Measurements from ENCODE around the gene EXOSC9. TPM values are rescaled to one million over a fixed set of nuclear protein-coding genes. Genes with fewer than 3 reads are reported as not detected.

Gene EXOSC9
- total RNA-seq, 2 experiments from 2014 or later: 77.6 to 78.6 TPM

DNA sequence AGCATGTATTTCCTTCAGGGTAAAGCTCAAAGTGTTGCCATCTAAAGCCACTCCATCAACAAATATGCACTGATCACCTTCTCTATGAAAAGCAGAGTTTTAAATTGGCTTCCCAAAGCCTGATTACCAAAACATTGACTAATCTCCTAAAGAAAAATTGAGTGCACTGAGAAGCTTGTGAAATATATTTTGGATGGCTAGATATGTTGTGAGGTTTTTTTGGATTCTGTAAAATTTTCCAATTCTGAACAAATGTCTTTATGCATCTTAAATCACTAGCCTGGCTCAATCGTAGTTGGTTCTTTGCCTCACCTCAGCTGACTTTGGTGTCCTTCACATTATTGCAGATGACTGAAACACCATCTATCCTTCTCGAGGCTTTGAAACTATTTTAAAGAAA is 14.9 kb upstream of the EXOSC9 start:
- POLR2A ChIA-PET: no interaction called here
- CTCF ChIA-PET: interaction anchor here (0.6 kb wide), 1 partner anchor 66 kb away, joined by 3 read pairs; no protein-coding TSS in a partner anchor

DNA sequence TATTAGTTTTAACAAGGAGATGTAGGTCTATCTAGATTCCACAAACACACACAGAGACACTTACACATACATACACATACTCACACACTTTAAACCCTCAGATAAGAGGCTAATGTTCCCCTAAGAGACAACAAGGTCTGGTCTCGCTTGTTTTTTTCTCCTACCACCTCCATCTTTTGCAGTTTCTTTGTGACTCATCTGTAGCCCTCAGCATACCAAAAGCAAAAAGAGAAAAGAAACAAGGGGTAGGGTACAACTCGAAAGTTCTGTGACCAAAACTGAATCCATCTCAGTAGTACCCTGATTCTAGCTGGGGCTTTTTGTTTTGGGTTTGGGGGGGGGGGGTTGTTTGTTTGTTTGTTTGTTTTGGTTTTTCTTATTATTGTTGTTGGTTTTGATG is 12.2 kb upstream of the EXOSC9 start:
- ChIA-PET POLR2A (no interaction called here), CTCF (no interaction called here)

- POLR2A ChIA-PET: no interaction called here
These were observed 11.7 kb upstream of the EXOSC9 start for GRCh38 chr4:121789455-121789854.

DNA sequence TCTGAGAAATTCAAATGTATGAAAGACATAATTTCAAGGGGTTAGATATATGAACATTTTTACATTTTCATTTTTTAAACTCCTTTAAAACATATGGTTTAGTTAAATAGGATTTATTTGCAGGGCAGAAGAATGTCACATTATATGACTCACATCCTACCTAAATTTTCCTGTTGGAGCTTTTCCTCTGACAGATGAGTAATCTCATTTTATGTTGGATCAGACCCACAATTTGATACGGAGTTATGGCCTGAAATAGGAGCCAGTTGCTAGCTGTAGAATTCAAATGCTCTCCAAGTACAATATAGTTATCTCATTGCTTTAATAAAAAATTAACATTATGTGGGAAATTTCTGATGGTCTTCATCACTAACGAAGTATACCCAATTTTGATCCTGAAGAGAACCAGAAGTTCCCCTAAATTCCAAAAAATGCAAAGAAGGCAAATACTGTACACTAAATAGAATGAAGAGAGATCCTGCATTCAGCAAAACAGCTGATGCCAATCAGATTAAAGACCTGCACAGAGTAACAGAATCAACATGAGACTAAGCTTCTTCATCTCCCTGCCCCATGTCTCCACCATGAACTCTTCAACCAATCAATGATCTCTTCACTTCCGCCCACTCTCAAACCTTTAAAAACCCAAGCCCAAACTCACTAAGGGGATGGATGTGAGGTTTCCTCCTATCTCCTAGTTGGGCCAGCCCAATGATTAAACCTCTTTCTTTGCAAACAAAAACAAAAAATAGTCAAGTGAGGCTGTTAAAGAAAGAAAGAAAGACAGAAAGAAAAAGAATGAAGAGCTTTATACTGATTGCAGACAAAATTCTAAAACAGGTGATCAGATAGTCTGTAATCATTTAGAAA is 10.9 kb upstream of the EXOSC9 start:
- ChIA-PET POLR2A (no interaction called here), CTCF (no interaction called here)

More at GRCh38 chr4:121789455-121789854, 11.7 kb upstream of the EXOSC9 start:
- CTCF ChIA-PET: no interaction called here

DNA sequence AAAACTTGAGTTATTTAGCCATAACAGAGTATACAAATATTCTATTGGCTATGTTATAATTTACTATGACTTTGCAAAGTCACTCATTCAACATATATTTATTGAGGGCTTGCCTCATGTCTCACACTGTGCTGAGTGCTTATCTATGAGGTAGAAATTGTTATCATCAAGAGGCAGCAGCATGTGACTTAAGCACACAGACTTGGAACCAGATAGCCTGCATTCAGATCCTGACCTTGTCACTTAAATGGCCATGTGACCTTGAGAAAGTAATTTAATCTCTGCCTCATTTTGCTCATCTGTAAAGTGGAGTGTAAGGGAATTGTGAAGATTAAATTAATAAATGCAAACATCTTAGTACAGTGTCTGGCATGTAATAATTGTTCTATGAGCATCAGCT is 10.1 kb upstream of the EXOSC9 start:
- ChIA-PET CTCF (no interaction called here), POLR2A (no interaction called here)

DNA sequence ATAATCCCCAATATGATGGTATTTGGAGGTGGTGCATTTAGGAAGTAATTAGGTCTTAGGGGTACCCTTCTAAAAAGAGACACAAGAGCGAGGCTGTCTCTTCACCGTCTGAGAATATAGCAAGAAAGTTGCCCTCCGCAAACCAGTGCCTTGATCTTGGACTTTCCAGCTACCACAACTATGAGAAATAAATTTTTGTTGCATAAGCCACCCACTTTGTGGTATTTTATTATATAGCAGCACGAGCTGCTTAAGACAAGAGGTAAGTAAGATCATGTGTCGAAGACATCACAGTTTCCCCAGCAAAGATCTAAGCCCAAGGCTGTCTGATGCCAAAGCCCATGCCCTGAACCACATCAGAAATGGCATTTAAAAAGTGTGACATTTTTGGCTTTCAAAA is 9.6 kb upstream of the EXOSC9 start:
- POLR2A ChIA-PET: no interaction called here
- CTCF ChIA-PET: no interaction called here

DNA sequence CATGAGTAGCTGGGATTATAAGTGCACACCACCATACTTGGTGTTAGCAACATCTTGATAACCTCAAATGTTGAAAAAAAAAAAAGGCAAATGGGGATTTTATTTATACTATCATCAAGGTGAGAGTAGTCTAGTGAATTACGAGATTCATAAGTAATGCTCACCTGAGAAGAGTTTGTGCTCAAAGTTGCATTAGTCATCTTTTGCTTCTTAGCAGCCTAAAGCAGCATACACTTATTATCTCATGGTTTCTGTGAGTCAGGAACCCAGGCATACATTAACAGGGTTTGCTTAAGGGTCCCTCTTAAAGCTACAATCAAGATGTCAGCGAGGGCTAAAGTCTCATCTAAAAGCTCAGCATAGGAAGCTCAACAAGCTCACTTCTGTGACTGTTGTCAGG is 8.2 kb upstream of the EXOSC9 start:
- CTCF ChIA-PET: no interaction called here
- POLR2A ChIA-PET: no interaction called here

GRCh38 chr4:121794505-121795188 is 6.5 kb upstream of the EXOSC9 start:
- ChIA-PET CTCF (no interaction called here), POLR2A (interaction anchor here (1.0 kb wide), 1 partner anchor 18 kb away, joined by 3 read pairs; no protein-coding TSS in a partner anchor)

- ChIA-PET CTCF (no interaction called here), POLR2A (interaction anchor here (0.7 kb wide), 1 partner anchor 64 kb away, joined by 4 read pairs; no protein-coding TSS in a partner anchor)
These were observed 4.8 kb upstream of the EXOSC9 start for GRCh38 chr4:121796283-121796682.

DNA sequence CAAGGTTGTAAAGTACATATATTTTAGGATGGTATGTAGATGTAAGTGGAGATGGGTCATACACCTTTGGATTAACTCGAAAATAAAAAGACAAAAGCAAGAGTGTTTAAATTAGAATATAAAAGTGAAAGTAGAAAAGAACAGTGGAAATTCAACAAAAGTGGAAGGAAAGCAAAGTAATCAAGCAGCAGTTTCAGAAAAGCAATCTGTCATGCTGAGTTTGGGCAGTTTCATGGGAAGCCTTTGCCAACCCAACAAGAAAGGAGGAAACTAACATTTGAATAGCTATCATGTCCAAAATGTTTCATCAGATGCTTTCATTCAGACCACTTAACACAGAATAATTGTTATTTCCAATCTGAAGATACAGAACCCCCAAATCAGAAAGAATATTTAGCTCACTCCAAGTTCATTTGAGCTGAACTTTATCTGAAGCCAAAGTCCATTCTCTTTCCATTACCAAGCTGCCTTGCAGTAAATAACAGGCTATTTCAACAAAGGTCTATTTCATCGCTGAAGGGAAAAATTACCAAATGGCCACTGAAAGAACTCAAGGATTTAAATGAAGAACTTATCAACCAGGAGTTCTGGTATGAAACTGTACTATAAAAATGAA is 1.8 kb upstream of the EXOSC9 start:
- POLR2A ChIA-PET: no interaction called here
- CTCF ChIA-PET: interaction anchor here (1.1 kb wide), 1 partner anchor 33 kb away, joined by 3 read pairs; no protein-coding TSS in a partner anchor

DNA sequence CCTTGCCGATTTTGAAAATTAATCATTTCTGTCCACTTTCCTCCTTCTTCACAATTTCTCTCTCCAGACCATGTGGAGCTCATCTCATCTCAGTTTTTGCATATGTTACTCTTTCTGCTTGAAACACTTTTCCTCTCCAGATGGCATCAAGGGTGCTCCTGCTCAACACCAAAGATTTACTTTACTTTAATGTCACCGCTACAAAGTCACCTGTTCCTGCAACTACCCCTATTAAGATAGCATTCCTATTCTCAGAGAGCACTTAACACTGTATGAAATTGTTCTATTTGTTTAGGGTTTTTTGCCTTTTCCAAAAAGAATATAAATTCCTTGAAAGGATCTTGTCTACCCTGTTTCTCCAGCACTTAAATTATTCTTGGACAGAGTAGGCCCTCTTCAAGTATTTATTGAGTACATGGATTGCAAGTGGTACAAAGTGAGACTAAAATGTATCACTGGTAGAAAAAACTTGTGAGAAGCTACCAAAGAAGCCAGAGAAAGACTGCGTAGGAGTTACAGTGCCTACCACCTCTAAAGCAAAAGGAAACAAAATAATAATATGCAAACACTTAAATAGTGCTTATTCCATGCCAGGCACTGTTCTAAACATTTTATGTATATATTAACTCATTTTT is 1.1 kb upstream of the EXOSC9 start:
- POLR2A ChIA-PET: interaction anchor here (0.9 kb wide), 1 partner anchor 23 kb away, joined by 3 read pairs; no protein-coding TSS in a partner anchor
- CTCF ChIA-PET: interaction anchor here (1.1 kb wide), 1 partner anchor 33 kb away, joined by 3 read pairs; no protein-coding TSS in a partner anchor

DNA sequence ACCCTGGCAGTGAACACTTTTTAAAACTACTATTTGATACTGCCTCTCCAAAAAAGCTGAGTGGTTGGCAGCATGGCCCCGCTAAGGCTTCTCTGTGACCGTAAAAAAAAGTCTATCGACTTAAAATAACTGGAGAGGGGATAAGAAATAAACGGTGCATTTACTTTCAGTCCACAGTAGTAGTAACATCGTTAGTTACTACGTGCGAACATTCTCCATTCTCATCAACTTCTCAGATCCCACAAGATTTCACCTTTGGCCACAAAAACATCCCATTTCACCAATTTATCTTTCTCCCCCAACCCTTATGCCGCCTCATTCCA is 524 bp upstream of the EXOSC9 start:
- POLR2A ChIA-PET: interaction anchor here (0.6 to 0.9 kb wide), 2 partner anchors 22 to 953 kb away, joined by 3 read pairs; no protein-coding TSS in a partner anchor
- CTCF ChIA-PET: interaction anchor here (1.1 kb wide), 1 partner anchor 104 kb away, joined by 4 read pairs; the partner anchor contains the start of gene ANXA5

GRCh38 chr4:121801715-121802075 is 572 bp downstream of the EXOSC9 start:
- ChIA-PET POLR2A (interaction anchor here (0.5 to 0.6 kb wide), 3 partner anchors 68 to 318 kb away, joined by 3 to 4 read pairs (median 3); partner anchors contain the start of gene ANXA5), CTCF (interaction anchor here (1.0 to 1.1 kb wide), 2 partner anchors 22 to 105 kb away, joined by 3 to 4 read pairs; partner anchors contain the start of genes ANXA5 and CCNA2)

DNA sequence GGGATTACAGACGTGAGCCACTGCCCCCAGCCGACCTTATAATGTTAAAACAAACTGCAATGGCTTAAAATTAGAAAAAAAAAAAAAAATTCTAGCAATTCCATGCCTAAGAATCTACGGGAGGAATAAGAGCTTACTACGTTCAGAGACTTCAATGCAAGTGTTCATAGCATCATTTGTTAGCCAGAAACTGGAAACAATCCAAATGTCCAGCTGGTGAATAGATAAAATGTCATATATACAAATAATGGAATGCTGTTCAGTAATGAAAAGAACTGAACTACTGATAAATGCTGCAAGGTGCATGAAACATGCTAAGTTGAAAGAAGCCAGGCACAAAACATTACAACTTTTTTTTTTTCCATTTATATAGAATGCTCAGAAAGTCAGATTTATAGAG is 5.3 kb downstream of the EXOSC9 start:
- ChIA-PET POLR2A (no interaction called here), CTCF (no interaction called here)

GRCh38 chr4:121811122-121811521 is 10.0 kb downstream of the EXOSC9 start:
- POLR2A ChIA-PET: no interaction called here
- CTCF ChIA-PET: no interaction called here

- CTCF ChIA-PET: no interaction called here
- POLR2A ChIA-PET: no interaction called here
These were observed 13.6 kb downstream of the EXOSC9 start for GRCh38 chr4:121814756-121815155.

- CTCF ChIA-PET: no interaction called here
- POLR2A ChIA-PET: no interaction called here
These were observed 15.9 kb downstream of the EXOSC9 start for GRCh38 chr4:121817006-121817405.

GRCh38 chr4:121817701-121818100 is 16.6 kb downstream of the EXOSC9 start:
- POLR2A ChIA-PET: no interaction called here

DNA sequence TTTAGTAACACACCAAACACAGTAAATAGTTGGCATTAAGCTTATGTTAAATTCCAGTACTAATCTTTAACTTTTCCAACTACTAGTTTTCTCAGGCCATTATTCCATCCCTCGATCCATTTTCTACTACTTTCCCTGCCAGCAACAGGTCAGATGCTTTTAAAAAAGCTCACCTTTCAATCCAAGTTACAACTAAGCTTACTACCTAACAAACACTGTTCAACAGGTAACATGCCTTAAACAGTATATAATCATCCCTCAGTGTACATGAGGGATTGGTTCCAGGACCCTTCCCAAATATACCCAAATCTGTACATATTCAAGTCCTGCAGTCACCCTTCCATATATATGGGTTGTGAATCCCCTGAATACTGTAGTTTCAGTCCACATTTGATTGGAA is 17.1 kb downstream of the EXOSC9 start:
- POLR2A ChIA-PET: no interaction called here

More at GRCh38 chr4:121817701-121818100, 16.6 kb downstream of the EXOSC9 start:
- CTCF ChIA-PET: no interaction called here

More for the DNA sequence above, 17.1 kb downstream of the EXOSC9 start:
- CTCF ChIA-PET: no interaction called here

All from activated CD8-positive, alpha-beta memory T cell treated with anti-CD3 and anti-CD28 coated beads for 36 hours (primary cell).